Natural killer cell (primary cell): Measurements from ENCODE around the gene ELF5. TPM values are rescaled to one million over a fixed set of nuclear protein-coding genes. Genes with fewer than 3 reads are reported as not detected.

Experiments used
- ATAC-seq, 3 donors: fragments of 150-1000 bp in 2 of 3; fragments of 200-7000 bp in 1 of 3; cut with Tn5 transposase; 1 replicate in 1 of 3; 2 replicates in 2 of 3; pipeline ENCODE4 v1.10.0; 2021; ENCODE audit warnings: mild to moderate bottlenecking in 2 of 3, moderate library complexity in 2 of 3
- DNase-seq, 2 donors: peaks; one replicate each; pipeline versions ENCODE4 v3.0.0 to v3.0.0-alpha.2; 2013 to 2021; ENCODE audit warnings: mixed read lengths in 1 of 2
- H3K27ac ChIP-seq: one replicate; pipeline ENCODE4 v1.5.1; 2013; ENCODE audit warnings: mild to moderate bottlenecking, low read length
- H3K27me3 ChIP-seq: one replicate; pipeline ENCODE4 v1.6.1; 2013; ENCODE audit warnings: low read length; ENCODE audit not compliant: control insufficient read depth, insufficient read depth
- H3K36me3 ChIP-seq: one replicate; pipeline ENCODE4 v1.6.1; 2013; ENCODE audit warnings: low read length; ENCODE audit not compliant: control insufficient read depth, insufficient read depth
- H3K4me1 ChIP-seq: one replicate; pipeline ENCODE4 v1.6.1; 2013; ENCODE audit warnings: low read length; ENCODE audit not compliant: control insufficient read depth, insufficient read depth
- H3K4me3 ChIP-seq: one replicate; pipeline ENCODE4 v1.5.1; 2013; ENCODE audit warnings: low read length
- H3K9me3 ChIP-seq: one replicate; pipeline ENCODE4 v1.6.1; 2013; ENCODE audit warnings: low read length; ENCODE audit not compliant: control insufficient read depth, insufficient read depth
- H3K27ac Mint-ChIP-seq, 2 donors: one replicate each; pipeline ENCODE4 v1.8.0; 2022; ENCODE audit warnings: mild to moderate bottlenecking in 2 of 2, mixed read lengths in 2 of 2, moderate library complexity in 1 of 2
- H3K27me3 Mint-ChIP-seq, 2 donors: one replicate each; pipeline ENCODE4 v1.8.0; 2022; ENCODE audit warnings: low read depth in 2 of 2, mixed read lengths in 2 of 2
- H3K36me3 Mint-ChIP-seq: one replicate; pipeline ENCODE4 v1.8.0; 2022; ENCODE audit warnings: mixed read lengths
- H3K4me1 Mint-ChIP-seq, 2 donors: one replicate each; pipeline ENCODE4 v1.8.0; 2022; ENCODE audit warnings: mixed read lengths in 2 of 2
- H3K4me3 Mint-ChIP-seq: one replicate; pipeline ENCODE4 v1.8.0; 2022; ENCODE audit warnings: mild to moderate bottlenecking, moderate library complexity, mixed read lengths
- H3K9me3 Mint-ChIP-seq, 2 donors: one replicate each; pipeline ENCODE4 v1.8.0; 2022; ENCODE audit warnings: mixed read lengths in 2 of 2
- WGBS: methylation state at CpG from one replicate; pipeline ENCODE4 v1.1.7; 2013; ENCODE audit warnings: missing lambda C conversion rate; ENCODE audit not compliant: insufficient coverage; 5-methylcytosine and 5-hydroxymethylcytosine counted together
- intact Hi-C: fragments of 100-400 bp; cut with micrococcal nuclease; formaldehyde crosslinking; loops from one replicate; pipeline ENCODE4 v1.14.2; 2022
- total RNA-seq, 4 donors: library from RNA; stranded (reverse); fragments of 120-200 nt in 1 of 4; gene quantifications; one replicate each; pipeline versions ENCODE4 v1.2.3 to v1.2.4, GENCODE V29; 2013 to 2022
- TF ChIP-seq, protein P1 (sequence below): fragments of 200-600 bp; IDR thresholded peaks from one replicate; pipeline ENCODE4 v1.8.0; 2022; ENCODE audit warnings: antibody characterized with exemption

The ELF5 gene
- total RNA-seq, 3 donors from 2014 or later (not counting 1 experiment from before 2014, with no cell fraction given): not detected

DNA sequence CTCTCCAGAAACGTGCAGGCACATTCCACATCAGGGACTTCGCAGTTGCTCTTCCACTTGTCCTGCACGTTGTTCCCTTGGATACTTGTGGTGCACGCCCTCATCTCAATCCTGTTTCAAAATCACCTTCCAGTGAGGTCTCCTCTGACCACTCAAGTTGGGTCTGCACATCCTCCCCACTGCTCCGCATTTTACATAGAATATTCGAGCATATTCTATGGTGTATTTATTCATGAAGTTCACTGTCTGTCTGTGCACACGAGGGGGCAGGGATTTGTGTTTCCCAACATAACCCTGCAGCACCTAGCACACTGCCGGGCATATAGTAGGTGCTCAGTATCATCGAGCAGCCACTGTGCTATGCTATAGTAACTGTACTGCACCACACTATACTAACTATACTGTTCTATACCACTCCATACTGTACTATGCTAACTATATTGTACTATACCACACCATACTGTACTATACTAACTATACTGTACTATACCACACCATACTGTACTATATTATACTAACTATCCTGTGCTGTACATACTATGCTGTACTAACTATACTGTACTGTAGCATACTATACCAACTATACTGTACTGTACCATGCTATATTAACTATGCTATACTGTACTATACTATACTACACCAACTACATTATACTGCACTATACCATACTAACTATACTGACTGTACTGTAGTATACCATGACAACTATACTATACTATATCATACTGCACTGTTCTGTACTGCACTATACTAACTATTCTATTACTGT, 30.3 kb downstream of the ELF5 start:
- Histone ChIP-seq H3K9me3 (no peaks in the 10 kb centered on the region), H3K4me1 (no peaks in the 10 kb centered on the region), H3K27me3 (no peaks in the 10 kb centered on the region), H3K4me3 (no peak overlapping the region), H3K27ac (no peak overlapping the region), H3K36me3 (no peaks in the 10 kb centered on the region)
- Mint-ChIP-seq H3K4me1 (no peaks in the 10 kb centered on the region), H3K36me3 (no peaks in the 10 kb centered on the region), H3K27me3 (peaks cover 9 to 13% of the 10 kb centered on the region in 2 donors), H3K4me3 (no peak overlapping the region), H3K27ac (no peak overlapping the region), H3K9me3 (no peaks in the 10 kb centered on the region)
- ATAC-seq (peak in 1 of 3 donors; percentile 28), DNase-seq (no peak)
- intact Hi-C loops: no loop called here
- TF ChIP-seq, protein P1, sequence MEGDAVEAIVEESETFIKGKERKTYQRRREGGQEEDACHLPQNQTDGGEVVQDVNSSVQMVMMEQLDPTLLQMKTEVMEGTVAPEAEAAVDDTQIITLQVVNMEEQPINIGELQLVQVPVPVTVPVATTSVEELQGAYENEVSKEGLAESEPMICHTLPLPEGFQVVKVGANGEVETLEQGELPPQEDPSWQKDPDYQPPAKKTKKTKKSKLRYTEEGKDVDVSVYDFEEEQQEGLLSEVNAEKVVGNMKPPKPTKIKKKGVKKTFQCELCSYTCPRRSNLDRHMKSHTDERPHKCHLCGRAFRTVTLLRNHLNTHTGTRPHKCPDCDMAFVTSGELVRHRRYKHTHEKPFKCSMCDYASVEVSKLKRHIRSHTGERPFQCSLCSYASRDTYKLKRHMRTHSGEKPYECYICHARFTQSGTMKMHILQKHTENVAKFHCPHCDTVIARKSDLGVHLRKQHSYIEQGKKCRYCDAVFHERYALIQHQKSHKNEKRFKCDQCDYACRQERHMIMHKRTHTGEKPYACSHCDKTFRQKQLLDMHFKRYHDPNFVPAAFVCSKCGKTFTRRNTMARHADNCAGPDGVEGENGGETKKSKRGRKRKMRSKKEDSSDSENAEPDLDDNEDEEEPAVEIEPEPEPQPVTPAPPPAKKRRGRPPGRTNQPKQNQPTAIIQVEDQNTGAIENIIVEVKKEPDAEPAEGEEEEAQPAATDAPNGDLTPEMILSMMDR: no peak
- 80% methylated on average over 7 of the region's 9 CpGs for whole genome bisulfite sequencing

DNA sequence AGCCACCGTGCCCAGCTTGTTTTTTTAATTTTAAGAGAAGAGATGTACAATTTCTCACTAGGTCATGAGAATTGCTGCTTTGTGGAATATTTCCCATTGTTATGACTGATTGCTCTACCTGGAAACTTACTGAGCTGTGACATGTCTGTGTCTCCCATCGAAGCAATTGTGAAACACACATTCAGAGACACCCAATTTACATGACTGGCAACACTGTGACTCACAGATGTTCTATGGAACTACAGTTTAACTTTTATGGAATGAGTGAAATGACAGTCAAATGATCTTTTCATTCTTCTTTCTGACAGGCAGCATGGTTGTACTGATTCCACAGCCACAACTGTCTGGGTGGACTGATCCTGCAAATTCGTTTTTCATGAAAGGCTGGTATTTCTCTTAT, 32.3 kb downstream of the ELF5 start:
- intact Hi-C loops: no loop called here
- Mint-ChIP-seq H3K4me3 (no peak overlapping the region), H3K27ac (no peak overlapping the region), H3K9me3 (no peaks in the 10 kb centered on the region), H3K36me3 (no peaks in the 10 kb centered on the region), H3K4me1 (no peaks in the 10 kb centered on the region), H3K27me3 (peaks cover 9 to 13% of the 10 kb centered on the region in 2 donors)
- 63% methylated on average over 3 of the region's 3 CpGs for WGBS
- no peak for DNase-seq
- Histone ChIP-seq H3K36me3 (no peaks in the 10 kb centered on the region), H3K4me3 (no peak overlapping the region), H3K27me3 (no peaks in the 10 kb centered on the region), H3K27ac (no peak overlapping the region), H3K4me1 (no peaks in the 10 kb centered on the region), H3K9me3 (no peaks in the 10 kb centered on the region)
- no peak for ATAC-seq
- TF ChIP-seq, protein P1: no peak

DNA sequence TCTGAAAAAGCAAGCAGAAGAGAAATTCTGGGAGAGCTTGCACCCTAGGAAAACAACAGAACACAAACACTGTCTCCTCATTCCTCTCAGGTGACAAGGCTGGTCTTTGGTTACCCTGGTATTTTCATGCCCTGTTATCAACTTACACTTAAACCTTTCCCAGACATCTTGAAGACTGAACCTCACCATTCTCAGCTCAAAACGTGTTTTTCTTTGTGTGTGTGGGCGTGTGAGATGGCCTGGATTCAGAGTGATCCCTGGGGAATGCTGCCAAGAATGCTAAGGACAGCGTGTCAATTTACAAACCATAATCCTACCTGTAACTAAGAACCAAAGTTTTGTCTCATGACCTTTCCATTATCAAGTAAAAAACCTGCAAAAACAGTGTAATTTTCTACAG, 33.3 kb downstream of the ELF5 start:
- H3K27ac Mint-ChIP-seq: no peak overlapping the region
- Histone ChIP-seq H3K27me3 (no peaks in the 10 kb centered on the region), H3K4me3 (no peak overlapping the region), H3K27ac (no peak overlapping the region), H3K9me3 (no peaks in the 10 kb centered on the region), H3K36me3 (no peaks in the 10 kb centered on the region), H3K4me1 (no peaks in the 10 kb centered on the region)
- no peaks in the 10 kb centered on the region for H3K4me1 Mint-ChIP-seq
- intact Hi-C loops: no loop called here
- DNase-seq: no peak
- ATAC-seq: no peak
- no peak overlapping the region for H3K4me3 Mint-ChIP-seq
- H3K27me3 Mint-ChIP-seq: peaks cover 9 to 13% of the 10 kb centered on the region in 2 donors
- TF ChIP-seq, protein P1: no peak
- no peaks in the 10 kb centered on the region for H3K9me3 Mint-ChIP-seq
- 100% methylated on average over 1 of the region's 3 CpGs for WGBS
- H3K36me3 Mint-ChIP-seq: no peaks in the 10 kb centered on the region
